Upper lobe of left lung (tissue), 6 donors: ENCODE measurements around the gene CLDN5. TPM values are rescaled to one million over a fixed set of nuclear protein-coding genes. Genes with fewer than 3 reads are reported as not detected.

Experiments used
- ATAC-seq, 2 donors: fragments of 200-7000 bp; cut with Tn5 transposase; one replicate each; pipeline ENCODE4 v1.9.1; 2022; ENCODE audit warnings: mild to moderate bottlenecking in 2 of 2, moderate library complexity in 2 of 2; ENCODE audit not compliant: low FRiP score in 2 of 2
- DNase-seq, 2 donors: peaks; one replicate each; pipeline ENCODE4 v3.0.0-alpha.2; 2019 to 2020
- H3K27ac ChIP-seq, 4 donors: fragments of 200-600 bp; sonication (generic); one replicate each; pipeline ENCODE4 v1.5.1; 2016 to 2019
- H3K27me3 ChIP-seq, 4 donors: fragments of 200-600 bp; sonication (generic); one replicate each; pipeline ENCODE4 v1.5.1; 2017 to 2019
- H3K36me3 ChIP-seq, 4 donors: fragments of 200-600 bp; sonication (generic); one replicate each; pipeline ENCODE4 v1.5.1; 2016 to 2019
- H3K4me1 ChIP-seq, 4 donors: fragments of 200-600 bp; sonication (generic); one replicate each; pipeline ENCODE4 v1.5.1; 2018 to 2019
- H3K4me3 ChIP-seq, 4 donors: fragments of 200-600 bp; sonication (generic); one replicate each; pipeline ENCODE4 v1.5.1; 2017 to 2019; ENCODE audit warnings: mild to moderate bottlenecking in 2 of 4, moderate library complexity in 1 of 4
- H3K9me3 ChIP-seq, 4 donors: fragments of 200-600 bp; sonication (generic); one replicate each; pipeline ENCODE4 v1.5.1; 2018 to 2019
- EP300 ChIP-seq, 4 donors: sonication (generic); formaldehyde crosslinking; IDR thresholded peaks; one replicate each; pipeline ENCODE4 v1.5.1; 2017; ENCODE audit warnings: antibody characterized with exemption in 4 of 4, control low read depth in 2 of 4
- POLR2A ChIP-seq, 4 donors: fragments of 450-650 bp; IDR thresholded peaks; one replicate each; pipeline ENCODE4 v1.5.1; 2016 to 2017; ENCODE audit warnings: antibody characterized with exemption in 4 of 4, mild to moderate bottlenecking in 2 of 4
- POLR2AphosphoS5 ChIP-seq, 2 donors: sonication (generic); formaldehyde crosslinking; IDR thresholded peaks; one replicate each; pipeline ENCODE4 v1.5.1; 2017; ENCODE audit warnings: antibody characterized with exemption in 2 of 2
- WGBS, 2 donors: methylation state at CpG; one replicate each; pipeline ENCODE4 v1.1.5; 2017 to 2018; 5-methylcytosine and 5-hydroxymethylcytosine counted together
- total RNA-seq, 6 donors: library from RNA; depleted of rRNA in 4 of 6; stranded (reverse); fragments of >200 nt in 4 of 6; gene quantifications; one replicate each; pipeline versions ENCODE4 v1.1.0 to v1.2.1, GENCODE V29; 2016 to 2021
- TF ChIP-seq, protein P1 (sequence below), 6 experiments: fragments of 450-650 bp in 4 of 6; fragments of 200-600 bp in 2 of 6; sonication (generic) in 2 of 6; IDR thresholded peaks; one replicate each; pipeline ENCODE4 v1.5.1; 2016 to 2019; ENCODE audit warnings: antibody characterized with exemption in 6 of 6
- donor health status: DM: no; HTN: no; CAD: no; lungs with moderate emphysema.
- donor health status: DM: no; HTN: yes; CAD: no; lungs with severe emphysema.

The CLDN5 gene
- total RNA-seq, 6 donors from 2014 or later, result 70.2 to 726 (median 229) TPM

DNA sequence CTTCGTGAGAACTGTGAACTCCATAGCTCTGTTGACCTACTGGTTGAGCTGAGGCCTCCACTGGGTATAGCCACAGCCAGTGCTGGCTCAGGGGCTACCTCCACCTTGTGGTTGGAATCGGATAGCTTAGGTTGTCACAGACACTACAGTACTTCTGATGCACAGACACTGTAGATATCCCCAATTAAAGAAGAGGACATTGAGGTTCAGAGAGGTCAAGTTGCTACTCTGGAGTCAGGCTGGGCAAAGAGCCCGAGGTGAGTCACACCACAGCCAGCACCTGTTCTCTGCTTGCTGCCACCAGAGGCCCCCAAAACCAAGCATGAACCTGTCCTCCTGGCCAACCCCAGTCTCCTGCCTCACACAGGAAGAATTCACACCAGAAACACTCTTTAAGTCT is 50.6 kb downstream of the CLDN5 start:
- H3K9me3 ChIP-seq, result no peaks in the 10 kb centered on the region
- WGBS, 2 donors, result 70 to 74% methylated on average over 2 to 3 of the region's 3 CpGs
- TF ChIP-seq POLR2AphosphoS5 (IDR thresholded peaks at IDR 0.05), result no peak
- TF ChIP-seq EP300 (IDR thresholded peaks at IDR 0.05), result no peak
- TF ChIP-seq, protein P1, sequence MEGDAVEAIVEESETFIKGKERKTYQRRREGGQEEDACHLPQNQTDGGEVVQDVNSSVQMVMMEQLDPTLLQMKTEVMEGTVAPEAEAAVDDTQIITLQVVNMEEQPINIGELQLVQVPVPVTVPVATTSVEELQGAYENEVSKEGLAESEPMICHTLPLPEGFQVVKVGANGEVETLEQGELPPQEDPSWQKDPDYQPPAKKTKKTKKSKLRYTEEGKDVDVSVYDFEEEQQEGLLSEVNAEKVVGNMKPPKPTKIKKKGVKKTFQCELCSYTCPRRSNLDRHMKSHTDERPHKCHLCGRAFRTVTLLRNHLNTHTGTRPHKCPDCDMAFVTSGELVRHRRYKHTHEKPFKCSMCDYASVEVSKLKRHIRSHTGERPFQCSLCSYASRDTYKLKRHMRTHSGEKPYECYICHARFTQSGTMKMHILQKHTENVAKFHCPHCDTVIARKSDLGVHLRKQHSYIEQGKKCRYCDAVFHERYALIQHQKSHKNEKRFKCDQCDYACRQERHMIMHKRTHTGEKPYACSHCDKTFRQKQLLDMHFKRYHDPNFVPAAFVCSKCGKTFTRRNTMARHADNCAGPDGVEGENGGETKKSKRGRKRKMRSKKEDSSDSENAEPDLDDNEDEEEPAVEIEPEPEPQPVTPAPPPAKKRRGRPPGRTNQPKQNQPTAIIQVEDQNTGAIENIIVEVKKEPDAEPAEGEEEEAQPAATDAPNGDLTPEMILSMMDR (IDR thresholded peaks at IDR 0.05), result no peak
- TF ChIP-seq POLR2A (IDR thresholded peaks at IDR 0.05), result no peak
- peaks cover 16 to 70% (median 61%) of the 10 kb centered on the region in 4 donors for H3K36me3 ChIP-seq
- no peak for ATAC-seq
- H3K27ac ChIP-seq, result no peak overlapping the region
- no peak for DNase-seq
- H3K4me3 ChIP-seq, result no peak overlapping the region
- peaks cover 14 to 28% (median 21%) of the 10 kb centered on the region in 4 donors for H3K4me1 ChIP-seq
- H3K27me3 ChIP-seq, result no peaks in the 10 kb centered on the region

Other genes with a start within 250 kb of the CLDN5 start
- gene CLTCL1, start 232.7 kb downstream of the CLDN5 start, total RNA-seq, result 10 to 100 TPM in 1 of 6 donors, 1 to 10 TPM in 5; 3.0 to 14.7 (median 6.0) TPM
- gene HIRA, start 92.7 kb downstream of the CLDN5 start, total RNA-seq, result 10 to 100 TPM in 5 of 6 donors, 1 to 10 TPM in 1; 9.9 to 27.5 (median 22.1) TPM
- gene MRPL40, start 91.9 kb downstream of the CLDN5 start, total RNA-seq, result 10 to 100 TPM; 18.9 to 27.3 (median 22.9) TPM
- 10 to 100 TPM; 29.1 to 48.6 (median 43.6) TPM for gene C22orf39, start 76.7 kb downstream of the CLDN5 start, total RNA-seq
- 10 to 100 TPM; 21.0 to 52.1 (median 29.1) TPM for gene UFD1, start 45.2 kb downstream of the CLDN5 start, total RNA-seq
- 1 to 10 TPM in 4 of 6 donors, under 1 TPM in 1, not detected in 1; 0.44 to 3.2 (median 1.8) TPM for gene CDC45, start 44.5 kb downstream of the CLDN5 start, total RNA-seq
- 10 to 100 TPM in 5 of 6 donors, 1 to 10 TPM in 1; 6.0 to 30.0 (median 17.1) TPM for gene SEPTIN5, start 190.1 kb upstream of the CLDN5 start, total RNA-seq
- 10 to 100 TPM in 1 of 6 donors, 1 to 10 TPM in 5; 1.5 to 23.7 (median 6.6) TPM for gene GP1BB, start 199.1 kb upstream of the CLDN5 start, total RNA-seq
- gene TBX1, start 236.4 kb upstream of the CLDN5 start, total RNA-seq, result 10 to 100 TPM in 2 of 6 donors, 1 to 10 TPM in 4; 1.0 to 12.2 (median 5.4) TPM